Measurements from ENCODE around the gene CDKN3. TPM values are rescaled to one million over a fixed set of nuclear protein-coding genes. Genes with fewer than 3 reads are reported as not detected.
"Not testable (repeated sequence)": the region's sequence is repeated elsewhere in the genome, so short reads cannot be mapped to it uniquely, and the experiment has no call there.

The CDKN3 gene
- total RNA-seq, 1 donor from 2014 or later: 39.4 TPM

DNA sequence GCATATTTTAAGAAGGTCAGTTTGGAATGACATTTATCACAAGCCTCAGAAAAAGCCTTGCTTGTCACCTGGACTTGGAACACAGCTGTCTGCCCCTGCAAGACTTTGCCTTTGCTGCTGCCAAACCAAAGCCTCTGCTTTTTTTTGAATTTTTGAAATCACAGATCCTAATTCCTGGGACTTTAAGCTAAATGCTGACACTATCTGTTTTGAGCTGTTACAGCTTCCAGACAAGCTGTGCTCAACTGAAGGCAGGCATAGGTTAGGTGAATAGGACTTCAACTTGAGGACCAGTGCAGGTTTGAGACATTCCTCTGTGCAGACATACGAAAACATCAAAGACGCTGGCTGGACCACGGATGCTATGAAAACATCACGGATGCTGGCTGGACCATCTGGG lies 11.3 kb upstream of the CDKN3 start:
- no peak for DNase-seq (ENCODE audit: low read depth, low spot score)
- Mint-ChIP-seq H3K4me1 (peaks cover 20% of the 10 kb centered on the region), H3K36me3 (ENCODE audit: low read depth) (no peaks in the 10 kb centered on the region), H3K4me3 (no peak overlapping the region), H3K9me3 (no peaks in the 10 kb centered on the region), H3K27ac (ENCODE audit: unreplicated experiment) (no peak overlapping the region), H3K27me3 (ENCODE audit: low read depth) (peaks cover 6% of the 10 kb centered on the region)
- TF ChIP-seq, protein P1, sequence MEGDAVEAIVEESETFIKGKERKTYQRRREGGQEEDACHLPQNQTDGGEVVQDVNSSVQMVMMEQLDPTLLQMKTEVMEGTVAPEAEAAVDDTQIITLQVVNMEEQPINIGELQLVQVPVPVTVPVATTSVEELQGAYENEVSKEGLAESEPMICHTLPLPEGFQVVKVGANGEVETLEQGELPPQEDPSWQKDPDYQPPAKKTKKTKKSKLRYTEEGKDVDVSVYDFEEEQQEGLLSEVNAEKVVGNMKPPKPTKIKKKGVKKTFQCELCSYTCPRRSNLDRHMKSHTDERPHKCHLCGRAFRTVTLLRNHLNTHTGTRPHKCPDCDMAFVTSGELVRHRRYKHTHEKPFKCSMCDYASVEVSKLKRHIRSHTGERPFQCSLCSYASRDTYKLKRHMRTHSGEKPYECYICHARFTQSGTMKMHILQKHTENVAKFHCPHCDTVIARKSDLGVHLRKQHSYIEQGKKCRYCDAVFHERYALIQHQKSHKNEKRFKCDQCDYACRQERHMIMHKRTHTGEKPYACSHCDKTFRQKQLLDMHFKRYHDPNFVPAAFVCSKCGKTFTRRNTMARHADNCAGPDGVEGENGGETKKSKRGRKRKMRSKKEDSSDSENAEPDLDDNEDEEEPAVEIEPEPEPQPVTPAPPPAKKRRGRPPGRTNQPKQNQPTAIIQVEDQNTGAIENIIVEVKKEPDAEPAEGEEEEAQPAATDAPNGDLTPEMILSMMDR (conservative IDR thresholded peaks at IDR 0.05): no peak

DNA sequence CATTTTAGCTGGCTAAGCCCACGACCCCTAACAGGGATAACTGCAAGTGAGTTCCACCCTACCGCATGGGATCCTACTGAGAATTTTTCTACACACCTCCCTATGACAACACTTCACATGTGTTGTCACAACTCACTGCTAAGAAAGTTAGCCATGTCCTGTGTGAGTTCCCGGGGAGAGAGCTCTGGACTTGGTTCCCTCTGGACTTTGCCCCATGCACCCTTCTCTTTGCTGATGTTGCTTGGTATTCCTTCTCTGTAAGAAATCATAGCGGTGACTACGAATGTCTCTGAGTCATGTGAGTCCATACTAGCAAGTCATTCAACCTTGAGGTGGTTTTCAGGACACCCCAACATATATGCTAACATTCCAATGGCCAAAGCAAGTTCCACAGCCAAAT lies 9.5 kb upstream of the CDKN3 start:
- no peak overlapping the region for H3K4me3 Mint-ChIP-seq
- H3K4me1 Mint-ChIP-seq: peaks cover 16% of the 10 kb centered on the region
- DNase-seq (ENCODE audit: low read depth, low spot score): no peak
- TF ChIP-seq, protein P1 (conservative IDR thresholded peaks at IDR 0.05): no peak
- H3K27me3 Mint-ChIP-seq (ENCODE audit: low read depth): peaks cover 6% of the 10 kb centered on the region
- peak overlapping the region; percentile 50 for H3K27ac Mint-ChIP-seq (ENCODE audit: unreplicated experiment)
- no peaks in the 10 kb centered on the region for H3K36me3 Mint-ChIP-seq (ENCODE audit: low read depth)
- no peaks in the 10 kb centered on the region for H3K9me3 Mint-ChIP-seq

DNA sequence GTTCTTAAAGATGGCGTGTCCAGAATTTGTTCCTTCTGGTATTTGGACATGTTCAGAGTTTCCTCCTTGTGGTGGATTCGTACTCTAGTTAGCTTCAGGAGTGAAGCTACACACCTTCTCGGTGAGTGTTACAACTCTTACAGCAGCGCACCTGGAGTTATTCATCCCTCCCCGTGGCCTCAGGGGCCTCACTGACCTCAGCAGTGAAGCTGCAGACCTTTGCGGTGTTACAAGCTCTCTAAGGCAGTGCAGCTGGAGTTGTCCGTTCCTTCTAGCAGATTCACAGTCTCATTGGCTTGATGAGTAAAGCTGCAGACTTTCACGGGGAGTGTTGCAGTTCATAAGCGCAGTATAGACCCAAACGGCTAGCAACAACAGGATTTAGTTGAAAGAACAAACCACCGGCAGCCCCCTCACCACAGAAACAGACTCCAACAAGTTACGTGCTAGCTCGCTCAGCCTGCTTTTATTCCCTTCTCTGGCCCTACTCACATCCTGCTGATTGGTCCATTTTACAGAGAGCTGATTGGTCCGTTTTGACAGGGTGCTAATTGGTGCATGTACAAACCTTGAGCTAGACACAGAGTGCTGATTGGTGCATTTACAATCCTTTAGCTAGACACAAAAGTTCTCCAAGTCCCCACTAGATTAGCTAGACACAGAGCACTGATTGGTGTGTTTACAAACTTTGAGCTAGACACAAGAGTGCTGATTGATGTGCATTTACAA lies 4.5 kb upstream of the CDKN3 start:
- no peak for DNase-seq (ENCODE audit: low read depth, low spot score)
- Mint-ChIP-seq H3K27me3 (ENCODE audit: low read depth) (peaks cover 6% of the 10 kb centered on the region), H3K36me3 (ENCODE audit: low read depth) (no peaks in the 10 kb centered on the region), H3K27ac (ENCODE audit: unreplicated experiment) (no peak overlapping the region), H3K4me1 (peaks cover 9% of the 10 kb centered on the region), H3K4me3 (no peak overlapping the region), H3K9me3 (peaks cover 3% of the 10 kb centered on the region)
- TF ChIP-seq, protein P1 (conservative IDR thresholded peaks at IDR 0.05): no peak

DNA sequence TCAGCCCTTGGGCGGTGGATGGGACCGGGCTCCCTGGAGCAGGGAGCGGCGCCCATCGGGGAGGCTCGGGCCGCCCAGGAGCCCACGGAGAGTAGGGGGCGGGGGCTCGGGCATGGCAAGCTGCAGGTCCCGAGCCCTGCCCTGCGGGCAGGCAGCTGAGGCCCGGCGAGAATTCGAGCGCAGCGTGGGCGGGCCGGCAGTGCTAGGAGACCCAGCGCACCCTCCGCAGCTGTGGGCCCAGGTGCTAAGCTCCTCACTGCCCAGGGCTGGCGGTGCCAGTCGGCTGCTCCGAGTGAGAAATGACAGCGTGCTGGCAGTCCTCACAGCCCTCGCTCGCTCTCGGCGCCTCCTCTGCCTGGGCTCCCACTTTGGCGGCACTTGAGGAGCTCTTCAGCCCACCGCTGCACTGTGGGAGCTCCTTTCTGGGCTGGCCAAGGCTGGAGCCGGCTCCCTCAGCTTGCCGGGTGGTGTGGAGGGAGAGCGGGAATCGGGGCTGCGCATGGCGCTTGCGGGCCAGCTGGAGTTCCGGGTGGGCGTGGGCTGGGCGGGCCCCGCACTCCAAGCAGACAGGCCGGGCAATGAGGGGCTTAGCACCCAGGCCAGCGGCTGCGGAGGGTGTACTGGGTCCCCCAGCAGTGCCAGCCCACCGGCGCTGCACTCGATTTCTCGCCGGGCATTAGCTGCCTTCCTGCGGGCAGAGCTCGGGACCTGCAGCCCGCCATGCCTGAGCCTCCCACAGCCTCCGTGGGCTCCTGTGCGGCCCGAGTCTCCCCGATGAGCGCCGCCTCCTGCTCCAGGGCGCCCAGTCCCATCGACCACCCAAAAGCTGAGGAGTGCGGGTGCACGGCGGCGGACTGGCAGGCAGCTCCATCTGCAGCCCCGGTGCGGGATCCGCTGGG lies 3.6 kb upstream of the CDKN3 start:
- H3K9me3 Mint-ChIP-seq; H3K36me3 Mint-ChIP-seq (ENCODE audit: low read depth); H3K4me3 Mint-ChIP-seq; H3K27ac Mint-ChIP-seq (ENCODE audit: unreplicated experiment); DNase-seq (ENCODE audit: low read depth, low spot score); H3K27me3 Mint-ChIP-seq (ENCODE audit: low read depth): not testable (repeated sequence)
- peaks cover 18% of the 10 kb centered on the region for H3K4me1 Mint-ChIP-seq

DNA sequence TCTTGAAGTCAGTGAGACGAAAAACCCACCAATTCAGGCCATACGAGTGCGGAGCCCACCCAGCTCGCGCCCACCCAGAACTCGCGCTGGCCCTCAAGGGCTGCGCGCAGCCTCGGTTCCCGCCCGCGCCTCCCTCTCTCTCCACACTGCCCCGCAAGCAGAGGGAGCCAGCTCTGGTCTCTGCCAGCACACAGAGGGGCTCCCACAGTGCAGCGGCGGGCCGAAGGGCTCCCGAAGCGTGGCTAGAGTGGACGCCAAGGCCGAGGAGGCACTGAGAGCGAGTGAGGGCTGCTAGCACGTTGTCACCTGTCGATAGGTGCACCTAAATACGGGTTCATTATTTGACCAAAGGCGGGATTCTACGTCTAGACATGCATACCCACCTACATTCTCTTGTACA lies 2.2 kb upstream of the CDKN3 start:
- Mint-ChIP-seq H3K4me3 (peak overlapping the region; percentile 43), H3K4me1 (peaks cover 24% of the 10 kb centered on the region), H3K27me3 (ENCODE audit: low read depth) (no peaks in the 10 kb centered on the region), H3K9me3 (peaks cover 3% of the 10 kb centered on the region), H3K36me3 (ENCODE audit: low read depth) (no peaks in the 10 kb centered on the region), H3K27ac (ENCODE audit: unreplicated experiment) (no peak overlapping the region)
- TF ChIP-seq, protein P1 (conservative IDR thresholded peaks at IDR 0.05): no peak
- DNase-seq (ENCODE audit: low read depth, low spot score): no peak

DNA sequence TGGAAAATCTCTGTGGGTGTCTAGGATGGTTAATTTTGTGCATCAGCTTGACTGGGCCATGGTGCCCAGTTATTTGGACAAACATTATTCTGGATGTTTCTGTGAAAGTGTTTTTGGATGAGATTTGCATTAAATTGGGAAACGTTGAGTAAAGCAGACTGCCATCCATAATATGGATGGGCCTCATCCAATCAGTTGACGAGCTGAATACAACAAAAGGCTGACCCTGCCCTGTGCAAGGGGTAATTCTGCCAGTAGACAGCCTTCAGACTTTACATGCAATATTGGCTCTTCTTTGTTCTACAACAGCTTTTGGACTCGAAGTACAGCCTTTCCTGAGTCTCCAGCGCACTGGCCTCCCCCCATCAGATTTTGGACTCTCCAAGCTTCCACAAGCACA lies 1.5 kb upstream of the CDKN3 start:
- no peaks in the 10 kb centered on the region for H3K27me3 Mint-ChIP-seq (ENCODE audit: low read depth)
- no peak for DNase-seq (ENCODE audit: low read depth, low spot score)
- H3K4me1 Mint-ChIP-seq: peaks cover 24% of the 10 kb centered on the region
- H3K27ac Mint-ChIP-seq (ENCODE audit: unreplicated experiment): no peak overlapping the region
- TF ChIP-seq, protein P1 (conservative IDR thresholded peaks at IDR 0.05): no peak
- H3K9me3 Mint-ChIP-seq: peaks cover 3% of the 10 kb centered on the region
- no peaks in the 10 kb centered on the region for H3K36me3 Mint-ChIP-seq (ENCODE audit: low read depth)
- peak overlapping the region; percentile 65 for H3K4me3 Mint-ChIP-seq

Measured in neural crest cell (in vitro differentiated cells).